ENCODE results near the gene LRRC71.

LRRC71 gene

GRCh38 chr1:156920233-156921052 lies at the start of gene LRRC71:
LRRC71 (plus strand) TSS chr1:156920632; CDS start chr1:156920804, 172 bp downstream.
- peak; percentile 72 for DNase-seq (ENCODE audit: low spot score)

GRCh38 chr1:156873659-156874058 lies 46.8 kb upstream of the LRRC71 start:
- DNase-seq (ENCODE audit: low spot score) = no peak

GRCh38 chr1:156874142-156874541 lies 46.3 kb upstream of the LRRC71 start:
- DNase-seq (ENCODE audit: low spot score) = no peak

GRCh38 chr1:156874572-156875340 lies 45.7 kb upstream of the LRRC71 start:
- DNase-seq (ENCODE audit: low spot score) = no peak

- DNase-seq (ENCODE audit: low spot score) = no peak
These were observed 45.2 kb upstream of the LRRC71 start for GRCh38 chr1:156875341-156875615.

- DNase-seq (ENCODE audit: low spot score) = no peak
These were observed 44.2 kb upstream of the LRRC71 start for GRCh38 chr1:156876281-156876680.

- DNase-seq (ENCODE audit: low spot score) = no peak
These were observed 42.8 kb upstream of the LRRC71 start for GRCh38 chr1:156877433-156878170.

GRCh38 chr1:156879876-156880275 lies 40.6 kb upstream of the LRRC71 start:
- DNase-seq (ENCODE audit: low spot score) = no peak

GRCh38 chr1:156880473-156880872 lies 40.0 kb upstream of the LRRC71 start:
- DNase-seq (ENCODE audit: low spot score) = no peak

GRCh38 chr1:156881101-156881500 lies 39.3 kb upstream of the LRRC71 start:
- DNase-seq (ENCODE audit: low spot score) = no peak

- no peak for DNase-seq (ENCODE audit: low spot score)
These were observed 38.8 kb upstream of the LRRC71 start for GRCh38 chr1:156881663-156882062.

- DNase-seq (ENCODE audit: low spot score) = no peak
These were observed 37.9 kb upstream of the LRRC71 start for GRCh38 chr1:156882543-156882942.

- no peak for DNase-seq (ENCODE audit: low spot score)
These were observed 36.5 kb upstream of the LRRC71 start for GRCh38 chr1:156883919-156884318.

- no peak for DNase-seq (ENCODE audit: low spot score)
These were observed 35.8 kb upstream of the LRRC71 start for GRCh38 chr1:156884560-156885184.

GRCh38 chr1:156885314-156885713 lies 35.1 kb upstream of the LRRC71 start:
- no peak for DNase-seq (ENCODE audit: low spot score)

GRCh38 chr1:156885880-156886355 lies 34.5 kb upstream of the LRRC71 start:
- DNase-seq (ENCODE audit: low spot score) = no peak

GRCh38 chr1:156886583-156887281 lies 33.7 kb upstream of the LRRC71 start:
- no peak for DNase-seq (ENCODE audit: low spot score)

- no peak for DNase-seq (ENCODE audit: low spot score)
These were observed 33.1 kb upstream of the LRRC71 start for GRCh38 chr1:156887317-156887716.

- DNase-seq (ENCODE audit: low spot score) = no peak
These were observed 32.7 kb upstream of the LRRC71 start for GRCh38 chr1:156887734-156888133.

- DNase-seq (ENCODE audit: low spot score) = peak; percentile 59
These were observed 30.4 kb upstream of the LRRC71 start for GRCh38 chr1:156889802-156890580.
